GM18858 (cell line): Measurements from ENCODE around the gene FLT3LG.

ENCODE experiments used
- ATAC-seq: cut with Tn5 transposase; IDR thresholded peaks from one replicate; pipeline ENCODE4 v1.9.1; 2021; ENCODE audit not compliant: unreplicated experiment

Gene FLT3LG

GRCh38 chr19:49487277-49488045, 13.4 kb downstream of the FLT3LG start, which contains the start of gene RPL13A:
TSS of gene RPL13A (plus strand) at chr19:49487608. CDS start at chr19:49487630, 22 bp downstream.
- ATAC-seq, result peak; percentile 82

- ATAC-seq, result no peak
Observed at GRCh38 chr19:49488046-49488862, 14.2 kb downstream of the FLT3LG start.

GRCh38 chr19:49488863-49489537, 15.0 kb downstream of the FLT3LG start:
- ATAC-seq, result no peak

- ATAC-seq, result no peak
Observed at GRCh38 chr19:49489601-49490167, 15.7 kb downstream of the FLT3LG start.

GRCh38 chr19:49490287-49491029, 16.4 kb downstream of the FLT3LG start:
- ATAC-seq, result no peak

- ATAC-seq, result no peak
Observed at GRCh38 chr19:49491030-49491803, 17.2 kb downstream of the FLT3LG start.

- ATAC-seq, result no peak
Observed at GRCh38 chr19:49491804-49492572, 18.0 kb downstream of the FLT3LG start.

GRCh38 chr19:49492573-49493405, 18.8 kb downstream of the FLT3LG start:
- ATAC-seq, result no peak

GRCh38 chr19:49496574-49497008, 22.6 kb downstream of the FLT3LG start:
- ATAC-seq, result no peak

GRCh38 chr19:49497047-49497788, 23.2 kb downstream of the FLT3LG start:
- ATAC-seq, result no peak

GRCh38 chr19:49497789-49498103, 23.7 kb downstream of the FLT3LG start:
- ATAC-seq, result no peak

GRCh38 chr19:49498475-49498874, 24.5 kb downstream of the FLT3LG start:
- no peak for ATAC-seq

- ATAC-seq, result no peak
Observed at GRCh38 chr19:49499030-49499670, 25.1 kb downstream of the FLT3LG start.

GRCh38 chr19:49502866-49503581, 29.0 kb downstream of the FLT3LG start:
- ATAC-seq, result no peak

- ATAC-seq, result no peak
Observed at GRCh38 chr19:49503582-49503962, 29.6 kb downstream of the FLT3LG start.

GRCh38 chr19:49506575-49507105, 32.6 kb downstream of the FLT3LG start:
- ATAC-seq, result no peak
